K562 (cell line): ENCODE results near the gene APOBEC3F. TPM values are rescaled to one million over a fixed set of nuclear protein-coding genes. Genes with fewer than 3 reads are reported as not detected.
A peak's percentile ranks its signal among the peaks of the same experiment; 100 is the strongest.
"Not testable (repeated sequence)": the region's sequence is repeated elsewhere in the genome, so short reads cannot be mapped to it uniquely, and the experiment has no call there.

Experiments used
- ATAC-seq: fragments of 200-7000 bp; cut with Tn5 transposase; 3 replicates; pipeline ENCODE4 v1.9.1; 2020; ENCODE audit warnings: moderate library complexity
- BruUV-seq: library from RNA; stranded (reverse); fragments of 400-500 nt; replicated peaks from 2 replicates; lab custom pipeline; 2021; lab: Mats Ljungman, UMichigan
- CTCF ChIA-PET: fragments of 300-600 bp; formaldehyde crosslinking; extraction: SDS; loops from one replicate; lab custom pipeline; 2021; ENCODE audit warnings: low intra/inter-chr PET ratio; lab: Yijun Ruan, JAX
- POLR2A ChIA-PET: fragments of 300-600, 350-650 bp; sonication (Branson Sonifier 250); formaldehyde crosslinking; extraction: SDS; loops from one replicate; lab custom pipeline; 2021; ENCODE audit warnings: antibody characterized with exemption, inconsistent platforms; lab: Yijun Ruan, JAX
- DNase-seq, 4 experiments: peaks; one replicate each; pipeline versions ENCODE4 v3.0.0 to v3.0.0-alpha.2; 2011 to 2018; ENCODE audit warnings: low spot score in 3 of 4, mixed read lengths in 3 of 4; ENCODE audit errors: extremely low read depth in 1 of 4
- FAIRE-seq: peaks from 2 replicates; lab custom pipeline; 2011; peaks lifted over from hg19 to GRCh38; lab: Jason Lieb, UNC
- H2AFZ ChIP-seq: 2 replicates; pipeline ENCODE4 v1.6.0; 2011; ENCODE audit warnings: low read depth, low read length, control low read depth, inconsistent platforms
- H3K27ac ChIP-seq: fragments of 200-600 bp; 3 replicates; pipeline ENCODE4 v1.8.0; 2011; ENCODE audit warnings: low read depth, mild to moderate bottlenecking, control low read depth, inconsistent platforms, low read length, moderate library complexity, mixed read lengths; ENCODE audit errors: extremely low read depth
- H3K27me3 ChIP-seq, 2 experiments: fragments of 300-600 bp in 1 of 2; 2 replicates in 1 of 2; 3 replicates in 1 of 2; pipeline versions ENCODE4 v1.6.0 to v1.8.0; 2011; ENCODE audit warnings: inconsistent platforms in 2 of 2, low read length in 2 of 2, mild to moderate bottlenecking in 1 of 2, mixed read lengths in 1 of 2, moderate library complexity in 1 of 2; ENCODE audit not compliant: control insufficient read depth in 2 of 2, insufficient read depth in 2 of 2
- H3K36me3 ChIP-seq: fragments of 300-600 bp; 3 replicates; pipeline ENCODE4 v1.8.0; 2011; ENCODE audit warnings: mild to moderate bottlenecking, low read length, inconsistent platforms; ENCODE audit not compliant: control insufficient read depth, insufficient read depth
- H3K4me1 ChIP-seq, 2 experiments: fragments of 200-600 bp in 1 of 2; replicated peaks in 1 of 2; 2 replicates in 1 of 2; 3 replicates in 1 of 2; pipeline versions ENCODE4 v1.5.1 to v1.8.0; 2011; ENCODE audit warnings: inconsistent platforms in 2 of 2, low read length in 2 of 2, mild to moderate bottlenecking in 1 of 2, mixed read lengths in 1 of 2, moderate library complexity in 1 of 2; ENCODE audit not compliant: control insufficient read depth in 2 of 2, insufficient read depth in 2 of 2
- H3K4me2 ChIP-seq: 2 replicates; pipeline ENCODE4 v1.6.1; 2011; ENCODE audit warnings: low read length, control low read depth, inconsistent platforms, mixed read lengths; ENCODE audit not compliant: insufficient read depth
- H3K4me3 ChIP-seq: fragments of 200-600 bp; sonication (generic), shearing (Covaris generic); 2 replicates; pipeline ENCODE4 v1.5.1; 2016; ENCODE audit warnings: control low read depth, inconsistent platforms
- H3K79me2 ChIP-seq: fragments of 200-600 bp; 3 replicates; pipeline ENCODE4 v1.8.0; 2011; ENCODE audit warnings: low read length, inconsistent platforms; ENCODE audit not compliant: control insufficient read depth, insufficient read depth
- H3K9ac ChIP-seq, 2 experiments: 2 replicates each; pipeline versions ENCODE4 v1.6.0 to v1.6.1; 2011; ENCODE audit warnings: low read depth in 2 of 2, low read length in 2 of 2, control low read depth in 1 of 2, inconsistent platforms in 1 of 2, mild to moderate bottlenecking in 1 of 2, mixed read lengths in 1 of 2; ENCODE audit not compliant: insufficient read depth in 1 of 2
- H3K9me1 ChIP-seq: one replicate; pipeline ENCODE4 v1.6.0; 2011; ENCODE audit warnings: inconsistent platforms, mild to moderate bottlenecking, low read length, moderate library complexity; ENCODE audit not compliant: control insufficient read depth, insufficient read depth
- H3K9me3 ChIP-seq: replicated peaks from 2 replicates; pipeline ENCODE4 v1.5.1; 2011; ENCODE audit warnings: low read depth, low read length, inconsistent platforms; ENCODE audit not compliant: control insufficient read depth, insufficient read depth
- H4K20me1 ChIP-seq: replicated peaks from 2 replicates; pipeline ENCODE4 v1.6.1; 2011; ENCODE audit warnings: low read length, inconsistent platforms, mixed read lengths; ENCODE audit not compliant: control insufficient read depth, insufficient read depth
- ARID1B ChIP-seq: fragments of 450-650 bp; IDR thresholded peaks from 2 replicates; pipeline ENCODE4 v1.6.1; 2016; ENCODE audit warnings: antibody characterized with exemption, mild to moderate bottlenecking, inconsistent platforms
- FOXJ3 ChIP-seq: sonication (generic); formaldehyde crosslinking; IDR thresholded peaks from 2 replicates; pipeline ENCODE4 v1.4.0; 2020; ENCODE audit warnings: mild to moderate bottlenecking, missing genetic modification reagents
- KDM1A ChIP-seq, 2 experiments: fragments of 450-650 bp; IDR thresholded peaks; 2 replicates each; pipeline ENCODE4 v1.6.1; 2016; ENCODE audit warnings: mild to moderate bottlenecking in 2 of 2
- MED1 ChIP-seq: sonication (generic); formaldehyde crosslinking; IDR thresholded peaks from 2 replicates; pipeline ENCODE4 v1.8.1; 2023; ENCODE audit warnings: missing genetic modification reagents, borderline replicate concordance
- NCOA6 ChIP-seq: fragments of 450-650 bp; IDR thresholded peaks from 2 replicates; pipeline ENCODE4 v1.6.1; 2017; ENCODE audit warnings: mild to moderate bottlenecking
- PHF8 ChIP-seq: fragments of 200-600 bp; sonication (generic); IDR thresholded peaks from 2 replicates; pipeline ENCODE4 v1.6.1; 2012; ENCODE audit warnings: mixed run types, mild to moderate bottlenecking, inconsistent platforms, low read length, moderate library complexity, borderline replicate concordance
- POLR2B ChIP-seq: fragments of 450-650 bp; IDR thresholded peaks from 2 replicates; pipeline ENCODE4 v1.6.1; 2018; ENCODE audit warnings: low read depth; ENCODE audit not compliant: partially characterized antibody
- PRMT5 ChIP-seq: sonication (generic); formaldehyde crosslinking; IDR thresholded peaks from 2 replicates; pipeline ENCODE4 v1.5.0; 2020; ENCODE audit warnings: missing genetic modification reagents
- XRCC5 ChIP-seq: fragments of 200-400 bp; formaldehyde crosslinking; IDR thresholded peaks from 2 replicates; pipeline ENCODE4 v1.6.1; 2017; ENCODE audit warnings: low read depth, mild to moderate bottlenecking, low read length
- ZNF253 ChIP-seq: fragments of 250-450 bp; sonication (Bioruptor Pico); conservative IDR thresholded peaks from 2 replicates; pipeline ENCODE4 v1.6.1; 2021; ENCODE audit warnings: mild to moderate bottlenecking
- ZNF263 ChIP-seq: sonication (generic); formaldehyde crosslinking; IDR thresholded peaks from 2 replicates; pipeline ENCODE4 v1.8.0; 2022; ENCODE audit warnings: mild to moderate bottlenecking, missing genetic modification reagents, borderline replicate concordance
- WGBS: fragments of 100-300 bp; shearing (Covaris generic); methylation state at CpG from one replicate; pipeline ENCODE4 v1.1.6; 2016; ENCODE audit warnings: low coverage, mixed read lengths; ENCODE audit not compliant: insufficient coverage; ENCODE audit errors: missing lambda C conversion rate; 5-methylcytosine and 5-hydroxymethylcytosine counted together
- in situ Hi-C: fragments of 300-500 bp; cut with MboI; formaldehyde crosslinking; loops from 4 replicates; pipeline ENCODE4 v1.15.0; 2018; ENCODE audit warnings: inconsistent platforms, mixed read lengths
- intact Hi-C: fragments of 100-400 bp; cut with micrococcal nuclease; formaldehyde crosslinking; loops from 2 replicates; pipeline ENCODE4 v1.14.2; 2022
- polyA plus RNA-seq, 8 experiments: library from polyadenylated mRNA; depleted of rRNA in 4 of 8; stranded (reverse) in 5 of 8; unstranded in 3 of 8; fragments of >200 nt; fragmentation: Nextera tagmentation in 2 of 8; fragmentation: Illumina TruSeq in 1 of 8; extraction: Ambion mirVana in 2 of 8; extraction: Trizol in 1 of 8; gene quantifications; 2 replicates each; pipeline versions ENCODE4 v1.2.1 to v1.2.3, GENCODE V29; 2011 to 2014; ENCODE audit warnings: inconsistent platforms in 1 of 8, missing spikeins in 1 of 8
- total RNA-seq, 7 experiments: library from RNA; depleted of rRNA in 6 of 7; stranded (reverse); fragments of >200 nt in 6 of 7; fragmentation: Illumina TruSeq in 2 of 7; extraction: Trizol in 2 of 7; gene quantifications; 2 replicates each; pipeline versions ENCODE4 v1.2.1 to v1.2.3, GENCODE V29; 2011 to 2021; ENCODE audit warnings: low replicate concordance in 1 of 7
- TF ChIP-seq, protein P1 (sequence below): sonication (generic); formaldehyde crosslinking; IDR thresholded peaks from 2 replicates; pipeline ENCODE4 v1.8.1; 2023; ENCODE audit warnings: mild to moderate bottlenecking, missing genetic modification reagents

The APOBEC3F gene
- total and polyA plus RNA-seq, 9 of the 15 experiments (the other 6 are each of a cell fraction or from before 2014, with no cell fraction given) = 1.1 to 3.3 (median 1.9) TPM

- in situ Hi-C loops = loop anchor here (25.0 kb wide), 1 partner anchor 958 kb away; the partner anchor contains the start of gene PICK1
- H3K9me3 ChIP-seq, DNase-seq, H3K9me1 ChIP-seq, BruUV-seq, intact Hi-C loops, H2AFZ ChIP-seq, H3K27me3 ChIP-seq, H4K20me1 ChIP-seq: not testable (repeated sequence)
- peak overlapping the region; percentile 33; the same call in 2 of the 3 replicates for H3K27ac ChIP-seq
- peak overlapping the region in 1 of 2 experiments; percentile 76; a peak in 2 of 4 replicates for H3K9ac ChIP-seq
- H3K4me3 ChIP-seq = peak overlapping the region; percentile 10; the same call in 1 of the 2 replicates
- 0 out of 2 replicates have a peak, but pooled peaks have one; percentile 30 for TF ChIP-seq ZNF263 (CRISPR knock-in tag)
- WGBS = 31% methylated on average over 14 of the region's 15 CpGs
- CTCF ChIA-PET = interaction anchor here (0.6 kb wide), 1 partner anchor 148 kb away, joined by 4 read pairs; the partner anchor contains the start of gene CBX6
- peaks cover 13 to 58% of the 10 kb centered on the region in 2 experiments; a peak in 4 of 5 replicates for H3K4me1 ChIP-seq
- H3K79me2 ChIP-seq = peaks cover 38% of the 10 kb centered on the region
- ATAC-seq (peak; percentile 48), FAIRE-seq (peak; percentile 70)
- peaks cover 34% of the 10 kb centered on the region for H3K36me3 ChIP-seq
- H3K4me2 ChIP-seq = peak overlapping the region; percentile 49
- POLR2A ChIA-PET = interaction anchor here (0.9 kb wide), 1 partner anchor 106 kb away, joined by 3 read pairs; no protein-coding TSS in a partner anchor
These were observed 20.5 kb upstream of the APOBEC3F start for GRCh38 chr22:39020021-39020651.

- Histone ChIP-seq H3K4me2 (peak overlapping the region; percentile 86), H3K9me1 (no peaks in the 10 kb centered on the region), H3K27ac (peak overlapping the region; percentile 79), H2AFZ (no peak overlapping the region; the same call in 1 of the 2 replicates), H3K27me3 (no peaks in the 10 kb centered on the region), H4K20me1 (no peaks in the 10 kb centered on the region), H3K9me3 (no peaks in the 10 kb centered on the region), H3K4me1 (peaks cover 13 to 46% of the 10 kb centered on the region in 2 experiments; a peak in 4 of 5 replicates), H3K4me3 (peak overlapping the region; percentile 60), H3K79me2 (peaks cover 25% of the 10 kb centered on the region), H3K36me3 (peaks cover 41% of the 10 kb centered on the region), H3K9ac (peak overlapping the region; percentile 73 to 92)
- FAIRE-seq (peak; percentile 42), ATAC-seq (no peak), DNase-seq (peak in 1 of 4 experiments; percentile 23)
- in situ Hi-C loops (loop anchor here (25.0 kb wide), 1 partner anchor 959 kb away; the partner anchor contains the start of gene PICK1), intact Hi-C loops (no loop called here)
- ChIA-PET POLR2A (no interaction called here), CTCF (no interaction called here)
- 5% methylated on average over 8 of the region's 9 CpGs for WGBS
- no TSS peak for BruUV-seq
- no peak for TF ChIP-seq ZNF253
- no peak for TF ChIP-seq ARID1B
- TF ChIP-seq KDM1A (IDR thresholded peaks at IDR 0.05) = peak in 1 of 2 experiments; percentile 10; a peak in 1 of 4 replicates
- TF ChIP-seq XRCC5 = no peak
- no peak for TF ChIP-seq PRMT5 (CRISPR knock-in tag)
- TF ChIP-seq, protein P1, sequence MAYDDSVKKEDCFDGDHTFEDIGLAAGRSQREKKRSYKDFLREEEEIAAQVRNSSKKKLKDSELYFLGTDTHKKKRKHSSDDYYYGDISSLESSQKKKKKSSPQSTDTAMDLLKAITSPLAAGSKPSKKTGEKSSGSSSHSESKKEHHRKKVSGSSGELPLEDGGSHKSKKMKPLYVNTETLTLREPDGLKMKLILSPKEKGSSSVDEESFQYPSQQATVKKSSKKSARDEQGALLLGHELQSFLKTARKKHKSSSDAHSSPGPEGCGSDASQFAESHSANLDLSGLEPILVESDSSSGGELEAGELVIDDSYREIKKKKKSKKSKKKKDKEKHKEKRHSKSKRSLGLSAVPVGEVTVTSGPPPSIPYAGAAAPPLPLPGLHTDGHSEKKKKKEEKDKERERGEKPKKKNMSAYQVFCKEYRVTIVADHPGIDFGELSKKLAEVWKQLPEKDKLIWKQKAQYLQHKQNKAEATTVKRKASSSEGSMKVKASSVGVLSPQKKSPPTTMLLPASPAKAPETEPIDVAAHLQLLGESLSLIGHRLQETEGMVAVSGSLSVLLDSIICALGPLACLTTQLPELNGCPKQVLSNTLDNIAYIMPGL (CRISPR knock-in tag) = no peak
- peak; percentile 29; the same call in 1 of the 2 replicates for TF ChIP-seq PHF8
- TF ChIP-seq MED1 = no peak
- no peak for TF ChIP-seq NCOA6
- TF ChIP-seq POLR2B = no peak
- no peak for TF ChIP-seq FOXJ3 (CRISPR knock-in tag)
- peak; percentile 100 for TF ChIP-seq ZNF263 (CRISPR knock-in tag)
These were observed 19.0 kb upstream of the APOBEC3F start for GRCh38 chr22:39021552-39022250.
